Left lung (tissue), 10 donors: ENCODE data around the gene FILIP1L. TPM values are rescaled to one million over a fixed set of nuclear protein-coding genes. Genes with fewer than 3 reads are reported as not detected.
"Not testable (repeated sequence)": the region's sequence is repeated elsewhere in the genome, so short reads cannot be mapped to it uniquely, and the experiment has no call there.

Experiments used
- ATAC-seq: fragments of 200-7000 bp; cut with Tn5 transposase; one replicate; pipeline ENCODE4 v1.9.1; 2020; ENCODE audit warnings: moderate library complexity
- DNase-seq, 4 donors: peaks; one replicate each; pipeline ENCODE4 v3.0.0-alpha.2; 2013 to 2020
- H3K27ac ChIP-seq, 2 donors: fragments of 200-600 bp; sonication (generic) in 1 of 2; one replicate each; pipeline versions ENCODE4 v1.5.0 to v1.8.0; 2020 to 2021
- H3K27me3 ChIP-seq, 2 donors: fragments of 200-600 bp; sonication (generic) in 1 of 2; one replicate each; pipeline versions ENCODE4 v1.5.0 to v1.8.0; 2020 to 2021
- H3K36me3 ChIP-seq, 2 donors: fragments of 200-600 bp; sonication (generic) in 1 of 2; one replicate each; pipeline versions ENCODE4 v1.5.0 to v1.8.0; 2020 to 2021
- H3K4me1 ChIP-seq, 2 donors: fragments of 200-600 bp; one replicate each; pipeline ENCODE4 v1.8.0; 2021
- H3K4me3 ChIP-seq, 2 donors: fragments of 200-600 bp; sonication (generic) in 1 of 2; one replicate each; pipeline versions ENCODE4 v1.5.0 to v1.8.0; 2020 to 2021; ENCODE audit warnings: mild to moderate bottlenecking in 1 of 2
- H3K9me3 ChIP-seq, 2 donors: fragments of 200-600 bp; sonication (generic) in 1 of 2; one replicate each; pipeline versions ENCODE4 v1.5.0 to v1.8.0; 2020 to 2021
- intact Hi-C, 2 donors: fragments of 100-400 bp; cut with DNase I; formaldehyde crosslinking; loops; one replicate each; pipeline versions ENCODE4 v1.11.2 to v1.14.2; 2022
- polyA plus RNA-seq, 6 donors: library from polyadenylated mRNA; unstranded; fragments of 120-200 nt; gene quantifications; one replicate each; pipeline ENCODE4 v1.2.1, GENCODE V29; 2013; ENCODE audit not compliant: insufficient read length in 6 of 6
- total RNA-seq, 2 donors: library from RNA; stranded (reverse); fragmentation: NEBNext Ultra II Directional; extraction: Animal tissue kit (Norgen Biotek cat#: 25700); gene quantifications; one replicate each; pipeline ENCODE4 v1.2.1, GENCODE V29; 2021
- TF ChIP-seq, protein P1 (sequence below), 2 donors: fragments of 200-600 bp; sonication (generic) in 1 of 2; IDR thresholded peaks; one replicate each; pipeline versions ENCODE4 v1.5.0 to v1.8.0; 2021; ENCODE audit warnings: antibody characterized with exemption in 2 of 2
- donor health status: DM: no; HTN: yes; CAD: no.
- donor health status: DM: no; HTN: no; CAD: no.

The FILIP1L gene
- total and polyA plus RNA-seq, 8 donors, result 10.6 to 68.9 (median 14.8) TPM

GRCh38 chr3:100097919-100098783, 16.1 kb downstream of the FILIP1L start:
- Histone ChIP-seq H3K27ac (peak overlapping the region in 1 of 2 donors; percentile 63), H3K36me3 (no peaks in the 10 kb centered on the region), H3K4me1 (peaks cover 11 to 16% of the 10 kb centered on the region in 2 donors), H3K27me3 (no peaks in the 10 kb centered on the region), H3K9me3 (no peaks in the 10 kb centered on the region), H3K4me3 (no peak overlapping the region)
- intact Hi-C loops, result no loop called here
- peak; percentile 84 for ATAC-seq
- TF ChIP-seq, protein P1, sequence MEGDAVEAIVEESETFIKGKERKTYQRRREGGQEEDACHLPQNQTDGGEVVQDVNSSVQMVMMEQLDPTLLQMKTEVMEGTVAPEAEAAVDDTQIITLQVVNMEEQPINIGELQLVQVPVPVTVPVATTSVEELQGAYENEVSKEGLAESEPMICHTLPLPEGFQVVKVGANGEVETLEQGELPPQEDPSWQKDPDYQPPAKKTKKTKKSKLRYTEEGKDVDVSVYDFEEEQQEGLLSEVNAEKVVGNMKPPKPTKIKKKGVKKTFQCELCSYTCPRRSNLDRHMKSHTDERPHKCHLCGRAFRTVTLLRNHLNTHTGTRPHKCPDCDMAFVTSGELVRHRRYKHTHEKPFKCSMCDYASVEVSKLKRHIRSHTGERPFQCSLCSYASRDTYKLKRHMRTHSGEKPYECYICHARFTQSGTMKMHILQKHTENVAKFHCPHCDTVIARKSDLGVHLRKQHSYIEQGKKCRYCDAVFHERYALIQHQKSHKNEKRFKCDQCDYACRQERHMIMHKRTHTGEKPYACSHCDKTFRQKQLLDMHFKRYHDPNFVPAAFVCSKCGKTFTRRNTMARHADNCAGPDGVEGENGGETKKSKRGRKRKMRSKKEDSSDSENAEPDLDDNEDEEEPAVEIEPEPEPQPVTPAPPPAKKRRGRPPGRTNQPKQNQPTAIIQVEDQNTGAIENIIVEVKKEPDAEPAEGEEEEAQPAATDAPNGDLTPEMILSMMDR (IDR thresholded peaks at IDR 0.05), result no peak
- peak in 1 of 4 donors; percentile 54 for DNase-seq

GRCh38 chr3:100096866-100097265, 17.4 kb downstream of the FILIP1L start:
- Histone ChIP-seq H3K27me3 (no peaks in the 10 kb centered on the region), H3K27ac (no peak overlapping the region), H3K4me1 (peaks cover 11 to 16% of the 10 kb centered on the region in 2 donors), H3K4me3 (no peak overlapping the region), H3K9me3 (no peaks in the 10 kb centered on the region), H3K36me3 (no peaks in the 10 kb centered on the region)
- ATAC-seq, result no peak
- DNase-seq, result no peak
- intact Hi-C loops, result no loop called here
- TF ChIP-seq, protein P1 (IDR thresholded peaks at IDR 0.05), result no peak

- peaks cover 11 to 16% of the 10 kb centered on the region in 2 donors for H3K4me1 ChIP-seq
- intact Hi-C loops, H3K36me3 ChIP-seq, ATAC-seq, H3K9me3 ChIP-seq, H3K27me3 ChIP-seq, H3K4me3 ChIP-seq, DNase-seq, H3K27ac ChIP-seq: not testable (repeated sequence)
These were observed 18.0 kb downstream of the FILIP1L start for GRCh38 chr3:100096286-100096685.

DNA sequence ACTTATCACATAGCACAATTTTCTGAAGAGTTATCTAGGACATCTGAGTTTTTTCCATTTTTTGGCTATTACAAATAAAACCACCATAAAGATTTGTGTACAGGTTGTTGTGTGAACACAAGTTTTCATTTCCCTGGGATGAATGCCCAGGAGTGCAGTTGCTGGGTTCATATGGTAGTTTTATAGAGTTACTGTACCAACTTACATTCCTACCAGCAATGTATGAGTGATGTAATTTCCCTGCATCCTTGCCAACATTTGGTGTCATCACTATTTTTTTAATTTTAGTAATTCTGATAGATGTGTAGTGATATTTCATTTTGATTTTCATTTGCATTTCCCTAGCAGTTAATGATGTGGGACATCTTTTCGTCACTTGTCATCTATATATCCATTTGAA, 20.5 kb downstream of the FILIP1L start:
- H3K27me3 ChIP-seq, result no peaks in the 10 kb centered on the region
- H3K36me3 ChIP-seq, result no peaks in the 10 kb centered on the region
- DNase-seq (no peak), ATAC-seq (no peak)
- no peak overlapping the region for H3K4me3 ChIP-seq
- peaks cover 11 to 20% of the 10 kb centered on the region in 2 donors for H3K4me1 ChIP-seq
- no peaks in the 10 kb centered on the region for H3K9me3 ChIP-seq
- TF ChIP-seq, protein P1 (IDR thresholded peaks at IDR 0.05), result no peak
- intact Hi-C loops, result no loop called here
- H3K27ac ChIP-seq, result no peak overlapping the region

DNA sequence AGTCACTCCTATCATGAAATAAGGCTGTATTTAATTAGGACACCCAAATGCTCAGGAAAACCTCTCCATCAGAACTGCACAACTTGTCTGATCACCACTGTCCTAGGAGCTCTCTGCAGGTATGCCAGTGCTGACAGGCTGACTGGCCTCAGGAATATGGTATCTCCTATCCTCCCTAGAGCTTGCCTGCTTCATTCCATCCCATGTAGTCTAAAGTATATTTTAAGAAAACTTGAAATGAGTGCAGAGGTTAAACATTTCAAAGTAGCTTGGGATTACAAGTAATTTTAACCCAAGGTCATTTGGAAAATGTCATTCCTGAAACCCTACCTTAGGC, 23.7 kb downstream of the FILIP1L start:
- Histone ChIP-seq H3K27ac (peak overlapping the region in 1 of 2 donors; percentile 45), H3K27me3 (no peaks in the 10 kb centered on the region)
- no peak for DNase-seq

More for the DNA sequence above, 23.7 kb downstream of the FILIP1L start:
- Histone ChIP-seq H3K9me3 (no peaks in the 10 kb centered on the region), H3K4me3 (no peak overlapping the region), H3K4me1 (peaks cover 0 to 12% of the 10 kb centered on the region in 2 donors), H3K36me3 (no peaks in the 10 kb centered on the region)
- ATAC-seq, result no peak
- TF ChIP-seq, protein P1 (IDR thresholded peaks at IDR 0.05), result no peak
- intact Hi-C loops, result no loop called here
